Measurements from ENCODE around the gene SLC8A2. TPM values are rescaled to one million over a fixed set of nuclear protein-coding genes. Genes with fewer than 3 reads are reported as not detected.

Gene SLC8A2
- total RNA-seq, 1 experiment from 2014 or later: not detected

DNA sequence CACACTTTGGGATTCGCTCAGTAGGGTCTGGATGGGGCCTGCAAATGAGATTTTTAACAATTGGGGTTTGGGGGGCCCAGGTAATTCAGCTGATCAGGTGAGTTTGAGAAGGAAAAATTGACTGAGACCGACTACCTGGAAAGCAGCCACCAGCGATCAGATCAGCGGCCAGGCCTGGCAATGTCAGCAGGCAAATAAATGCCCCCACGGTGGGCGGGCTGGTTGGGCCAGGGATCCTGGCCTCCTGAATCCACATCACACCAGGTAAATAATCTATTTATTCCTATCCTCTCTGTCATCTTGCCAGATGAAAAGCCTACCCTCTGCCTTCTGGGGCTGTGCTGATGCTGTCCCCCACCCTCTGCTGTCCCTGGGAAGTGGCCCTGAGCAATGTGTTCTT lies 33.8 kb upstream of the SLC8A2 start:
- no peak for DNase-seq (ENCODE audit: low read depth)

DNA sequence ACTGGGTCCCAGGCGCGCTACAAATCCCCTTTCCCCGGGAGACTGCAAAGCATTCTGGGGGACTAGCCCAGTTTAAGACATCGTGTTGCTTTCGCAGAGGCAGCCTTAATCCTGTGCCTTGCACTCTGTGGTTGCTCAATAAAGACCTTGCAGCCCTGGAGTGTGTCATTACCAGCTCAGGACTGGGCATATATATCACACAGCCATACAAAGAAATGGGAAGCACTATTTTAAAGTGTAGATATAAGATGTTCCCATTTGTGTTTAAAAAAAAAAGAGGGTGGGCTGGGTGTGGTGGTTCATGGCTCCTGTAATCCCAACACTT lies 32.1 kb upstream of the SLC8A2 start:
- DNase-seq (ENCODE audit: low read depth): no peak

DNA sequence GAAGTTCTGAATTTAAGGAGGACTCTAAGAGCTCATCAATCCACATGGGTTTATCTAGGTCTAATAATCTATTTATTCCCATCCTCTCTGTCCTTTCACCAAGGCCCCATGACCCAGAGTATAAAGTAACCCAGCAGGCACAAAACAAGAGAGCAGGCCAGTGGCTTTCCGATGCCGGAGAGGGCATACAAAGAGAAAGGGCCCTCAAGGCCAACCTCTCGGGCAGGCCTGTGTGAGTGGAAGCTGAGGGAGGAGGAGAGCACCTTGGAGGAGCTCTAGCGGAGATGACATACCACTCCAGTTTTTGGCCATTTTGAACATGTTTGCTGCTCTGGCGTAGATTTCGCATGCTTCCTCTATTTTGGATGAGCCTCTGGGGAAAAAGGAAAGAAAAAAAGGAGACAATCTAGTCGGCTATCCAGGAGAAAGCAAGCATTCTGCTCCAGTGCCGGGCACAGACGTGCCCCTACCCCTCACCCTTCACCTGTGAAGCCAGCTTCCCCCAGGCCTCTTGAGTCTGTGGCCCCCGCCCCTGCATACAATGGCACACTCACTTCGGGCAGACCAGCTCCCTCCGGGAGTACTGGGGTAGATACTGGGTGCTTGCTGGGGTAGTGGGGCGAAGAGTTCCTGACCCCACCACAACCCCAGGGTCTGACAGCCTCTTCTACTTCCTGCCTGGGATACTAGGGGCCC lies 31.6 kb upstream of the SLC8A2 start:
- no peak for DNase-seq (ENCODE audit: low read depth)

GRCh38 chr19:47499863-47500830 lies 28.5 kb upstream of the SLC8A2 start:
- DNase-seq (ENCODE audit: low read depth): no peak

- no peak for DNase-seq (ENCODE audit: low read depth)
Observed at GRCh38 chr19:47499371-47499770, 27.7 kb upstream of the SLC8A2 start.

GRCh38 chr19:47498561-47498960 lies 26.9 kb upstream of the SLC8A2 start:
- DNase-seq (ENCODE audit: low read depth): no peak

DNA sequence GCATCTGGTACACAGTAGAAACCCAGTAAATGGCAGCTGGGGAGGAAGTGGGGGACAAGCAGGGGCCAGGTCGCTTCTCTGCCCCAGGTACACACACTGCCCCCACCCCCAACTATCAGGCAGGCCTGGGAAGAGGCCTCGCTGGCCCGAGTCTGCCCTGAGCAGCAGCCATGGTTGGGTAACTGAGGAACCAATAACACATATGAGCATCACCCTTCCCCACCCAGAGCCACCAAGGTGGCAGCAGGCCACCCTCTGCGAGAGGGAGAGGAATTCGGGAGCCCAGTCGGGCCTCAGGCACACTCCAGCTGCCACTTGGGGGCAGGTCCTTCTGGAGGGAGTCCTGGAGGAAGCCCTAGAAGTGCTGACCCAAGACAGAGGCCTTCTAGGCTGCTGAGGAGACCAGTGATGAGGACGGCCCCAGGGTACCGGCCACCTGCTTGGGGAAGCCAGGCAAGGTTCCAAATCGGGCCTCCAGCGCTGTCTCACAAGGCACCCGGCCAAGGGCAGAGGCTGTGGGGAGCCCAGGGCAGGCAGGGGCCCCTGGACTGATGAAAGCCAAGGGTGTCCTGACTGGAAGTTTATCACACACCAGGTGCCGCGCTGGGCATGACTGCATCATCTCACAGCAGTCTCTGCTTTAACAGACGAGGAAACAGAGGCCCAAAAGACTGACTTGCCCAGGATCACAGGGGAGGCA lies 26.3 kb upstream of the SLC8A2 start:
- DNase-seq (ENCODE audit: low read depth): no peak

DNA sequence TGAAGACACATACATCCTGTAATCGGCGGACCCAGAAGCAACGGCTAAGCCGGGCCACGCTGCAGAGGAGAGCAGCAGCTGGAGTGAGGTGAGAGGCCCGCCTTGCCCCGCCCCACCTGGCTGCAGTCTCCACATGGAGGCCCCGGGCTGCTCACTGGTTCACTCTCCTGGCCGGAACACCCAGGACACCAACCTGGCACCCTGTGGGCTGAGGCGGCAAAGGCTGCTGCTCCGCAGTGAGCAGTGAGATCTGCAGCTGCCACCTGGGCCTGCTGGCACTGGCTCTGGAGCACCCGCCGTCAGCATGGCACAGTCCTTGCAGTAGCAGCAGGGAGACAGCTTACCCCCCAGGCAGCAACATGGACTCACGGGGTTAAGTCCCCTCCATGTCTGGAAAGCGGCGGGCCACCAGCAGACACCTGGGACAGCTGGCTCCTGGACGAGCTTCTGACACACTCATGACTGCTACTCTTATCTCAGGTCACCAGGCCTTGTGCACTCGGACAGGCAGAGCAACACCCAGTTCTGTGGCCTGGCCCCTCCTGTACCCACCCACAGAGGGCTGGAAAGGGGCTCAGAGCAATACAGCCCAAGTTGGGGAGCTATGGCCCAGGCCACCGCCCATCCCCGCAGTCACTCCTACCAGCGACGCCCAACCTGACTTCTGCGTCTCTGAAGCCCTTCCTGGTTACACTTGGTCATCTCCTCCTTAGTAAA lies 25.5 kb upstream of the SLC8A2 start:
- no peak for DNase-seq (ENCODE audit: low read depth)

GRCh38 chr19:47495478-47496372 lies 24.0 kb upstream of the SLC8A2 start:
- DNase-seq (ENCODE audit: low read depth): no peak

DNA sequence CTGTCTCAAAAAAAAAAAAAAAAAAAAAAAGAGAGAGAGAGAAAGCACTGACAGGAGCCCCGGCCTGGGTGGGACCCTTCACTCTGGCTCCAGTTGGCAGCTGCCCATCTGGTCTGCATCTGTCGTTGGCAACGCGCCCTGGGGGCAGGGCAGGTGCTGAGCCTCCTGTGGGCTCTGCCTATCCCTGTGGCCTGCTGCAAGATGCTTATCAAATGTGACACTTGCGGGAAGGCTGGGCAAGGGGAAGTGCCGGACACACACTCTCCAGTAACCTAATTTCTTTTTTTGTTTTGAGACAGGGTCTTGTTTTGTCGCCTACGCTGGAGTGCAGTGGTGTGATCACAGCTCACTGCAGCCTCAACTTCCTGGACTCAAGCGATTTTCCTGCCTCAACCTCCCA lies 23.0 kb upstream of the SLC8A2 start:
- no peak for DNase-seq (ENCODE audit: low read depth)

- no peak for DNase-seq (ENCODE audit: low read depth)
Observed at GRCh38 chr19:47494211-47494547, 22.5 kb upstream of the SLC8A2 start.

DNA sequence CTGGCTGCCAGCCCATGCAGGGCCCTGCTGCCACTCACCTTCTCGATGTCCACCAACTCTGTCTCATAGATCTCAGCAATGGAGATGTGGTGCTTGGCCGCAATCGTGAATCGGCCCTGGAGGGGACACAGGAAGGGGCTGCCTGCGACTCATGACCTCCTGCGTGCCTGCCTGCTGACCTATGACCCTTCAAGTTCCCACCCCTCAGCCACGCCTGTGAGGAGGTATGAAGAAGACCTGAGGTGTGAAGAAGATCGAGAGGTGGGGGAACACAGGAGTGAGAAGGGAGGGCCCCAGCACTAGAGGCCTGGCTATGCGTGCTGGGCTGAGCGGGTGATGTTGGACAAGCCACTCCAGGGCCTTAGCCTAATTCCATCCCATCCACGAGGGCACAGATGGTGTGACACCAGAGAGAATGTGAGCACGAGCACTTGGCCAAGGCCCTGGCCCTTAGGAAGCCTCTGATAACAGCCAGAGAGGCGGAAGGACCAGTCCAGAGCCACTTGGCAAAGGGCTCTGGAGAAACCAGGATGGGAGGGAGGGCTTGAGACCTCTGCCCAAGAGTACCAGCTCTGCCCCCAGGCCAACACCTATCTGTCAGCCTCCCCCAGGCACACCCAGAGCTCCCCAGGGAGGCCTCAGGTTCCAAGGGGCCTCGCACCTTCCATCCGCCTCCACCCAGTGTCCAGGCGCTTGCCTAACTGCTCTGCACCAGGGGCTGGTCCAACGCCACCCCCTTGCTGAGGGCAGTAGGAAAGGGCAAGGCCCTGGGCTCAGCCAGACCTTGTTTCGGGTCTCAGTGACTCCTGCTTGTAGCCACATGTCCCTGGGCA lies 21.9 kb upstream of the SLC8A2 start:
- no peak for DNase-seq (ENCODE audit: low read depth)

DNA sequence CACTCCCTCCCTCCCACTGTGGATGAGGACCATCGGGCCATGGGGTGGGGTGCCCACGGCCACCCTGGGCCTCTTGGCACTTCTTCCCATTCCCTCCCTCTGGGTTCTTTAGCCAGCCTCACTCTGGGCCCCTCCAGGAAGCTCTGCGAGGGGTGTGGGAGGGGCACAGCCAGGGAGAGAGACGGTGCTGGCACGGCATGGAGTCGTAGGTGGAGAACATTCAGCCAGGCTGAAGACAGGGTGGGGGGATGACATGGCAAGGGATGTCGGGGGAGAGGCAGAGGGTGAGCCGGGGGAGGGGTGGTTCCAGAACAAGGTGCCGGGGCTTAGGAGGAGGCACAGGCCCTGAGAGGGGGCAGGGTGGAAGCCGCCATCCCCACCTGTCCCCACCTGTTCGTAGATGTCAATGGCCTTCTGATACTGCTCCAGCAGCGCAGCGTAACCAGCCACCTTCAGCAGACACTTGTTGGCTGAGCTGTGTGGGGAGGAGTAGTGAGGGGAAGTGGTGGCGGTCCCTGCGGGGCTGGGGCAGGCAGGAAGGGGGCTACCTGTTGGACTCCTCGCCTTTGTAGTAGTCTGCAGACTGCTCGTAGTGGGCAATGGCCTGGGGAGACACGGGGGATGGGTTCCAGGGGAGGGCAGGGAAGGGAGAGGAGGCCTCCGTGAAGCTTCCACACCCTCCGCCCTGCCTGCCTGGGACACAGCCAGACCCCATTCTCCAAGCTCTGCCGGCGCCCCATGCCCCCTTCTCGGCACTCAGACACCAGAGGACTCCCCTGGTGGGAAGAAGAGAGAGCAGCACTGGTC lies 21.1 kb upstream of the SLC8A2 start:
- no peak for DNase-seq (ENCODE audit: low read depth)

DNA sequence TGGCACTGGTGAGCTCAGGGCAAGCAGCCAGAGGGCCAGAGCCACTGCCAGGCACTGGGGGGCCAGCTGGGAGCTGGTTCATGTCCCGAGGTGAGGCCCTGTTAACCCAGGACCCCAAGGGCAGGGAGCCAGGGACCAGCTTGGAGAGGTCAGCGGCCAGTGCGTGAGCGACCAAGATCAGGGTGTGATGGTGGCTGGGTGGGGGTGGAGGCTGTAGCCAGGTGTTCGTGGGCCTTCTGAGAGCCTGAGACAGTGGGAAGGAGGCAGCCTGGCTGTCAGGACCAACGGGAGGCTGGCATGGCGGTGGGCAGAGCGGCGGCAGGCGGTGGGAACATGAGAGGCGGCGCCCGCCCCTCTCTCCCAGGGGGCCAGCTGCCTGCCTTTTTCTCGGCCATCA lies 20.4 kb upstream of the SLC8A2 start:
- DNase-seq (ENCODE audit: low read depth): no peak

DNA sequence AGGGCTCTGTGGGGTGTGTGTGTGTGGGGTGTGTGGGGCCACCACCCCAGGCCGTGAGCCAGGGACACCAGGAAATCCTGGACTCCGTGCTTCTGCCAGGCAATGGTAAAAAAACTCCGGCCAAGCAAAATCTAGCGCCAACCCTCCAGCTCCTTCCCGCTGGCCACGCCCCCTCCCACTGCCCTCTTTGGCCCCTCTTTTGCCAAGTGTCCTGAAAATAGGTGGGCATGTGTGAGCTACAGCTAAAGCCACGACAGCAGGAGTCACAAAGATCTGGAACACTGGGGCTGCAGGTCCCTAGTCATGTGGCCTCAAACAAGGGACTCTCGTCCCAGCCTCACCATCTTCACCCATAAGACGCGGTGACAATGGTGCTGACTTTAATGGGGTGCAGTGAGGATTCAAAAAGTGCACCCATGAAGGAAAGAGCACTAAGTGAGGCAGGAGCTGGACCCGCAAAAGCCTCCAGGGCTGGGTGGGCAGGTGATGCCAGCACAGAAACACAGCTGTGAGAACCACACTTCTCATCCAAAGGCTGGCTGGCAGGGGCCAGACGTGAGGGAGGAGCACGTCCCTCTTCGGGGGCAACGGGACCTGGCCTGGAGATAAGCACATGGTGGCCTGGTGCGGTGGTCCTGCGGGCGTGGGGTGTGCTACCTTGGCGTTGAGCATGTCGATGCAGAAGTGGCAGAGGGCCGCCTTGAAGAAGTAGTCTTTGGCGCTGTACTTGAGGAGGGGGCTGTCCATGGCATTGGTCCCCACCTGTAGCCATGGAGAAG lies 19.9 kb upstream of the SLC8A2 start:
- no peak for DNase-seq (ENCODE audit: low read depth)

- DNase-seq (ENCODE audit: low read depth): no peak
Observed at GRCh38 chr19:47490847-47491246, 19.2 kb upstream of the SLC8A2 start.

GRCh38 chr19:47490031-47490430 lies 18.3 kb upstream of the SLC8A2 start:
- DNase-seq (ENCODE audit: low read depth): no peak

Data from M059J (cell line).